GM12878 (cell line): ENCODE results near the gene CREB3L1. TPM values are rescaled to one million over a fixed set of nuclear protein-coding genes. Genes with fewer than 3 reads are reported as not detected.
A peak's percentile ranks its signal among the peaks of the same experiment; 100 is the strongest.

ENCODE experiments used
- ATAC-seq: fragments of 200-7000 bp; cut with Tn5 transposase; 3 replicates; pipeline ENCODE4 v1.9.1; 2020; ENCODE audit warnings: mild to moderate bottlenecking, moderate library complexity
- BruUV-seq: library from RNA; stranded (reverse); fragments of 400-500 nt; replicated peaks from 2 replicates; lab custom pipeline; 2021; lab: Mats Ljungman, UMichigan
- CTCF ChIA-PET: fragments of 300-600 bp; sonication (Branson Sonifier 250); formaldehyde crosslinking; extraction: SDS; loops from one replicate; lab custom pipeline; 2021; ENCODE audit warnings: inconsistent platforms; lab: Yijun Ruan, JAX
- POLR2A ChIA-PET: fragments of 350-600 bp; formaldehyde crosslinking; extraction: SDS; loops from one replicate; lab custom pipeline; 2021; ENCODE audit warnings: inconsistent platforms; lab: Charles Lee
- RAD21 ChIA-PET: fragments of 300-600 bp; sonication (Branson Sonifier 250); formaldehyde crosslinking; loops from one replicate; lab custom pipeline; 2023; ENCODE audit warnings: antibody characterized with exemption; ENCODE audit not compliant: unreplicated experiment; lab: Charles Lee
- SMC1A ChIA-PET: fragments of 300-600 bp; sonication (Branson Sonifier 250); formaldehyde crosslinking; loops from one replicate; lab custom pipeline; 2023; ENCODE audit not compliant: unreplicated experiment, uncharacterized antibody; lab: Charles Lee
- DNase-seq: peaks from one replicate; pipeline ENCODE4 v3.0.0-alpha.2; 2011; ENCODE audit warnings: low read depth, low spot score
- FAIRE-seq: peaks from 3 replicates; lab custom pipeline; 2011; peaks lifted over from hg19 to GRCh38; lab: Jason Lieb, UNC
- H2AFZ ChIP-seq: 2 replicates; pipeline ENCODE4 v1.6.0; 2011; ENCODE audit warnings: low read depth, low read length, control low read depth; ENCODE audit not compliant: control insufficient read depth
- H3K27ac ChIP-seq: 2 replicates; pipeline ENCODE4 v1.5.1; 2011; ENCODE audit warnings: control low read depth; ENCODE audit not compliant: control insufficient read depth, insufficient read depth
- H3K27me3 ChIP-seq, 2 experiments: replicated peaks in 1 of 2; 2 replicates each; pipeline versions ENCODE4 v1.6.0 to v1.6.1; 2011; ENCODE audit warnings: low read length in 1 of 2; ENCODE audit not compliant: control insufficient read depth in 2 of 2, insufficient read depth in 2 of 2
- H3K36me3 ChIP-seq, 2 experiments: 2 replicates each; pipeline ENCODE4 v1.5.1; 2011; ENCODE audit warnings: low read length in 1 of 2; ENCODE audit not compliant: control insufficient read depth in 2 of 2, insufficient read depth in 2 of 2
- H3K4me1 ChIP-seq: 2 replicates; pipeline ENCODE4 v1.6.1; 2011; ENCODE audit warnings: mild to moderate bottlenecking, low read length, moderate library complexity, mixed read lengths; ENCODE audit not compliant: control insufficient read depth, insufficient read depth
- H3K4me2 ChIP-seq: 2 replicates; pipeline ENCODE4 v1.6.0; 2011; ENCODE audit warnings: control low read depth; ENCODE audit not compliant: control insufficient read depth, insufficient read depth
- H3K4me3 ChIP-seq: fragments of 200-600 bp; sonication (generic); 2 replicates; pipeline ENCODE4 v1.5.1; 2016
- H3K79me2 ChIP-seq: 2 replicates; pipeline ENCODE4 v1.6.0; 2011; ENCODE audit warnings: low read length; ENCODE audit not compliant: control insufficient read depth, insufficient read depth
- H3K9ac ChIP-seq: 2 replicates; pipeline ENCODE4 v1.8.0; 2011; ENCODE audit warnings: low read length, control low read depth, mixed read lengths; ENCODE audit not compliant: control insufficient read depth, insufficient read depth
- H3K9me3 ChIP-seq: replicated peaks from 3 replicates; pipeline ENCODE4 v1.5.1; 2011; ENCODE audit warnings: mild to moderate bottlenecking, low read length; ENCODE audit not compliant: control insufficient read depth, insufficient read depth
- H4K20me1 ChIP-seq: 2 replicates; pipeline ENCODE4 v1.6.0; 2011; ENCODE audit not compliant: control insufficient read depth, insufficient read depth
- CHD4 ChIP-seq: fragments of 200-600 bp; sonication (generic); IDR thresholded peaks from 2 replicates; pipeline ENCODE4 v1.6.1; 2016; ENCODE audit warnings: mild to moderate bottlenecking
- EP300 ChIP-seq, 2 experiments: fragments of 150-350 bp in 1 of 2; IDR thresholded peaks; 2 replicates each; pipeline ENCODE4 v1.6.1; 2011 to 2012; ENCODE audit warnings: low read depth in 2 of 2, low read length in 2 of 2, borderline replicate concordance in 1 of 2, improper control_type of control experiment in 1 of 2, inconsistent platforms in 1 of 2; ENCODE audit not compliant: control insufficient read depth in 1 of 2
- FOXK2 ChIP-seq: fragments of 450-650 bp; IDR thresholded peaks from 2 replicates; pipeline ENCODE4 v1.6.1; 2017; ENCODE audit warnings: mild to moderate bottlenecking, moderate library complexity
- GATAD2B ChIP-seq: fragments of 450-650 bp; conservative IDR thresholded peaks from 2 replicates; pipeline ENCODE4 v1.6.1; 2017; ENCODE audit warnings: low read depth, mild to moderate bottlenecking, moderate library complexity
- HDAC2 ChIP-seq: fragments of 200-600 bp; sonication (generic); IDR thresholded peaks from 2 replicates; pipeline ENCODE4 v1.6.1; 2017
- JUNB ChIP-seq: IDR thresholded peaks from 2 replicates; pipeline ENCODE4 v1.6.1; 2016; ENCODE audit warnings: antibody characterized with exemption, mild to moderate bottlenecking
- KDM1A ChIP-seq: fragments of 200-600 bp; sonication (generic); IDR thresholded peaks from 2 replicates; pipeline ENCODE4 v1.6.1; 2016; ENCODE audit warnings: borderline replicate concordance
- KLF5 ChIP-seq: fragments of 450-650 bp; IDR thresholded peaks from 2 replicates; pipeline ENCODE4 v1.6.1; 2014; ENCODE audit warnings: mild to moderate bottlenecking; ENCODE audit not compliant: partially characterized antibody
- NR2C2 ChIP-seq: IDR thresholded peaks from 2 replicates; pipeline ENCODE4 v1.6.1; 2011; ENCODE audit warnings: borderline replicate concordance, low read depth; ENCODE audit not compliant: control insufficient read depth, insufficient read length
- POLR2A ChIP-seq: IDR thresholded peaks from 2 replicates; pipeline ENCODE4 v1.6.1; 2011; ENCODE audit warnings: low read depth, mild to moderate bottlenecking, low read length
- POU2F2 ChIP-seq: IDR thresholded peaks from 3 replicates; pipeline ENCODE4 v1.6.1; 2011; ENCODE audit warnings: low read depth, mild to moderate bottlenecking, low read length, borderline replicate concordance
- PRDM15 ChIP-seq: fragments of 450-650 bp; formaldehyde crosslinking; IDR thresholded peaks from 2 replicates; pipeline ENCODE4 v1.4.0; 2020; ENCODE audit warnings: mild to moderate bottlenecking, moderate library complexity
- ZNF622 ChIP-seq: fragments of 450-650 bp; IDR thresholded peaks from 2 replicates; pipeline ENCODE4 v1.6.1; 2017; ENCODE audit warnings: mild to moderate bottlenecking, inconsistent platforms
- WGBS: methylation state at CpG from one replicate; pipeline ENCODE4 v1.1.6; 2016; ENCODE audit warnings: low lambda C conversion rate; ENCODE audit not compliant: insufficient replicate concordance, insufficient coverage; ENCODE audit errors: missing lambda C conversion rate; 5-methylcytosine and 5-hydroxymethylcytosine counted together
- in situ Hi-C: fragments of 300-500 bp; cut with MboI; formaldehyde crosslinking; loops from 9 replicates; pipeline ENCODE4 v1.14.3; 2018; ENCODE audit warnings: mixed read lengths
- intact Hi-C: fragments of 100-400 bp; cut with micrococcal nuclease; formaldehyde crosslinking; loops from one replicate; pipeline ENCODE4 v1.14.2; 2022; ENCODE audit not compliant: unreplicated experiment
- polyA plus RNA-seq, 11 experiments: library from polyadenylated mRNA; depleted of rRNA in 4 of 11; unstranded in 6 of 11; stranded (reverse) in 5 of 11; fragments of >200 nt; fragmentation: Nextera tagmentation in 4 of 11; fragmentation: Illumina TruSeq in 1 of 11; extraction: Ambion mirVana in 4 of 11; extraction: Trizol in 1 of 11; gene quantifications; 1 replicate in 1 of 11; 2 replicates in 10 of 11; pipeline versions ENCODE4 v1.2.1 to v1.2.3, GENCODE V29; 2011 to 2016; ENCODE audit warnings: inconsistent platforms in 2 of 11, missing spikeins in 2 of 11, low read depth in 1 of 11
- total RNA-seq, 4 experiments: library from RNA; depleted of rRNA in 3 of 4; stranded (reverse); fragments of >200 nt in 3 of 4; fragmentation: Illumina TruSeq in 1 of 4; extraction: Trizol in 1 of 4; gene quantifications; 2 replicates each; pipeline versions ENCODE4 v1.2.1 to v1.2.3, GENCODE V29; 2013 to 2021

CREB3L1 gene
- total and polyA plus RNA-seq, 10 of the 15 experiments (the other 5 are each of a cell fraction or from before 2014, with no cell fraction given) = 0.03 to 1.4 (median 0.22) TPM

GRCh38 chr11:46236918-46237247 is 40.6 kb upstream of the CREB3L1 start:
- no peak for FAIRE-seq
- peaks cover 8% of the 10 kb centered on the region; the same call in 1 of the 2 replicates for H3K4me1 ChIP-seq
- intact Hi-C loops = loop anchor here (5.0 to 10.0 kb wide), 2 partner anchors 130 to 272 kb away; no protein-coding TSS in a partner anchor
- H3K9ac ChIP-seq = no peak overlapping the region
- peaks cover 0 to 5% of the 10 kb centered on the region in 2 experiments; a peak in 1 of 4 replicates for H3K27me3 ChIP-seq
- BruUV-seq = no TSS peak
- ATAC-seq = no peak
- H3K36me3 ChIP-seq = no peaks in the 10 kb centered on the region
- no peak overlapping the region for H3K4me2 ChIP-seq
- no peak overlapping the region for H2AFZ ChIP-seq
- no peak overlapping the region for H3K27ac ChIP-seq
- 0 out of 3 replicates have a peak, but pooled peaks cover 2% of the 10 kb centered on the region for H3K9me3 ChIP-seq
- ChIA-PET SMC1A (no interaction called here), RAD21 (interaction anchor here (16.5 kb wide), 1 partner anchor 76 kb away, joined by 316 read pairs; no protein-coding TSS in a partner anchor), POLR2A (no interaction called here), CTCF (interaction anchor here (1.2 to 17.5 kb wide), 2 partner anchors 35 to 76 kb away, joined by 3 to 626 read pairs; no protein-coding TSS in a partner anchor)
- H3K4me3 ChIP-seq = no peak overlapping the region
- no peak for DNase-seq
- in situ Hi-C loops = no loop called here
- WGBS = 27% methylated on average over 5 of the region's 5 CpGs
- no peaks in the 10 kb centered on the region for H4K20me1 ChIP-seq
- TF ChIP-seq HDAC2 (no peak), GATAD2B (no peak), POU2F2 (no peak)
- H3K79me2 ChIP-seq = no peaks in the 10 kb centered on the region

- intact Hi-C loops (loop anchor here (5.0 to 10.0 kb wide), 2 partner anchors 130 to 273 kb away; no protein-coding TSS in a partner anchor), in situ Hi-C loops (no loop called here)
- H3K9me3 ChIP-seq = 0 out of 3 replicates have a peak, but pooled peaks cover 2% of the 10 kb centered on the region
- CTCF ChIA-PET = interaction anchor here (0.6 to 17.5 kb wide), 13 partner anchors 13 to 272 kb away, joined by 3 to 626 read pairs (median 4); no protein-coding TSS in a partner anchor
- no peaks in the 10 kb centered on the region for H4K20me1 ChIP-seq
- BruUV-seq = no TSS peak
- no peaks in the 10 kb centered on the region for H3K79me2 ChIP-seq
- H3K9ac ChIP-seq = no peak overlapping the region
- SMC1A ChIA-PET = interaction anchor here (1.0 to 7.7 kb wide), 9 partner anchors 28 to 272 kb away, joined by 3 to 120 read pairs (median 4); no protein-coding TSS in a partner anchor
- POLR2A ChIA-PET = no interaction called here
- FAIRE-seq (no peak), DNase-seq (no peak), ATAC-seq (peak; percentile 20)
- RAD21 ChIA-PET = interaction anchor here (1.0 to 16.5 kb wide), 5 partner anchors 60 to 272 kb away, joined by 3 to 316 read pairs (median 5); no protein-coding TSS in a partner anchor
- H2AFZ ChIP-seq = no peak overlapping the region; the same call in 1 of the 2 replicates
- H3K4me2 ChIP-seq = peak overlapping the region; percentile 73
- H3K4me3 ChIP-seq = peak overlapping the region; percentile 37; the same call in 1 of the 2 replicates
- H3K27me3 ChIP-seq = peaks cover 0 to 5% of the 10 kb centered on the region in 2 experiments; a peak in 1 of 4 replicates
- WGBS = 16% methylated on average over 45 of the region's 59 CpGs
- H3K36me3 ChIP-seq = no peaks in the 10 kb centered on the region
- H3K27ac ChIP-seq = no peak overlapping the region
- H3K4me1 ChIP-seq = peaks cover 8% of the 10 kb centered on the region
- no peak for TF ChIP-seq KLF5
- TF ChIP-seq KDM1A = no peak
- TF ChIP-seq POLR2A = no peak
- no peak for TF ChIP-seq FOXK2
- TF ChIP-seq EP300 (IDR thresholded peaks at IDR 0.05; ENCODE audit: borderline replicate concordance in 1 of 2, control insufficient read depth in 1 of 2, low read depth in 2 of 2, low read length in 2 of 2) = no peak
- peak; percentile 48; the same call in 1 of the 2 replicates for TF ChIP-seq JUNB
- no peak for TF ChIP-seq CHD4
- no peak for TF ChIP-seq HDAC2
- TF ChIP-seq NR2C2 = no peak
- no peak for TF ChIP-seq PRDM15 (CRISPR knock-in tag)
- no peak for TF ChIP-seq ZNF622
Measured at GRCh38 chr11:46237248-46238077, 40.0 kb upstream of the CREB3L1 start.
